Activated CD8-positive, alpha-beta T cell treated with anti-CD3 and anti-CD28 coated beads for 36 hours (primary cell): Measurements from ENCODE around the gene TMEM178B. TPM values are rescaled to one million over a fixed set of nuclear protein-coding genes. Genes with fewer than 3 reads are reported as not detected.
"Not testable (repeated sequence)": the region's sequence is repeated elsewhere in the genome, so short reads cannot be mapped to it uniquely, and the experiment has no call there.

Experiments
- ATAC-seq: fragments of 200-7000 bp; cut with Tn5 transposase; one replicate; pipeline ENCODE4 v1.10.0; 2021; ENCODE audit warnings: mild to moderate bottlenecking, moderate library complexity
- CTCF ChIA-PET: fragments of 350-600 bp; sonication (Branson Sonifier 250); formaldehyde crosslinking; loops from one replicate; lab custom pipeline; 2021; ENCODE audit warnings: antibody characterized with exemption; lab: Charles Lee
- POLR2A ChIA-PET: fragments of 350-600 bp; sonication (Branson Sonifier 250); formaldehyde crosslinking; loops from one replicate; lab custom pipeline; 2021; ENCODE audit warnings: antibody characterized with exemption; lab: Charles Lee
- DNase-seq: peaks from one replicate; pipeline ENCODE4 v3.0.0-alpha.2; 2020
- H3K27ac Mint-ChIP-seq: one replicate; pipeline ENCODE4 v1.8.0; 2021; ENCODE audit warnings: mild to moderate bottlenecking, mixed read lengths
- H3K27me3 Mint-ChIP-seq: one replicate; pipeline ENCODE4 v1.8.0; 2021; ENCODE audit warnings: mixed read lengths
- H3K36me3 Mint-ChIP-seq: one replicate; pipeline ENCODE4 v1.8.0; 2021; ENCODE audit warnings: low read depth, mixed read lengths
- H3K4me1 Mint-ChIP-seq: one replicate; pipeline ENCODE4 v1.8.0; 2021; ENCODE audit warnings: low read depth, mixed read lengths
- H3K4me3 Mint-ChIP-seq: one replicate; pipeline ENCODE4 v1.8.0; 2021; ENCODE audit warnings: mild to moderate bottlenecking, moderate library complexity, mixed read lengths
- H3K9me3 Mint-ChIP-seq: one replicate; pipeline ENCODE4 v1.8.0; 2021; ENCODE audit warnings: mixed read lengths
- intact Hi-C: fragments of 100-400 bp; cut with micrococcal nuclease; formaldehyde crosslinking; loops from one replicate; pipeline ENCODE4 v1.10.0; 2022
- total RNA-seq, 2 experiments: library from RNA; stranded (reverse); gene quantifications; one replicate each; pipeline ENCODE4 v1.2.3, GENCODE V29; 2021
- TF ChIP-seq, protein P1 (sequence below): fragments of 200-600 bp; IDR thresholded peaks from one replicate; pipeline ENCODE4 v1.8.0; 2022; ENCODE audit warnings: antibody characterized with exemption, mild to moderate bottlenecking

The TMEM178B gene
- total RNA-seq, 2 experiments from 2014 or later = 0.34 to 1.1 TPM

- no peaks in the 10 kb centered on the region for H3K9me3 Mint-ChIP-seq
- no peak for ATAC-seq
- no peaks in the 10 kb centered on the region for H3K4me1 Mint-ChIP-seq
- TF ChIP-seq, protein P1, sequence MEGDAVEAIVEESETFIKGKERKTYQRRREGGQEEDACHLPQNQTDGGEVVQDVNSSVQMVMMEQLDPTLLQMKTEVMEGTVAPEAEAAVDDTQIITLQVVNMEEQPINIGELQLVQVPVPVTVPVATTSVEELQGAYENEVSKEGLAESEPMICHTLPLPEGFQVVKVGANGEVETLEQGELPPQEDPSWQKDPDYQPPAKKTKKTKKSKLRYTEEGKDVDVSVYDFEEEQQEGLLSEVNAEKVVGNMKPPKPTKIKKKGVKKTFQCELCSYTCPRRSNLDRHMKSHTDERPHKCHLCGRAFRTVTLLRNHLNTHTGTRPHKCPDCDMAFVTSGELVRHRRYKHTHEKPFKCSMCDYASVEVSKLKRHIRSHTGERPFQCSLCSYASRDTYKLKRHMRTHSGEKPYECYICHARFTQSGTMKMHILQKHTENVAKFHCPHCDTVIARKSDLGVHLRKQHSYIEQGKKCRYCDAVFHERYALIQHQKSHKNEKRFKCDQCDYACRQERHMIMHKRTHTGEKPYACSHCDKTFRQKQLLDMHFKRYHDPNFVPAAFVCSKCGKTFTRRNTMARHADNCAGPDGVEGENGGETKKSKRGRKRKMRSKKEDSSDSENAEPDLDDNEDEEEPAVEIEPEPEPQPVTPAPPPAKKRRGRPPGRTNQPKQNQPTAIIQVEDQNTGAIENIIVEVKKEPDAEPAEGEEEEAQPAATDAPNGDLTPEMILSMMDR = no peak
- DNase-seq = no peak
- ChIA-PET POLR2A (no interaction called here), CTCF (no interaction called here)
- no peak overlapping the region for H3K4me3 Mint-ChIP-seq
- no peaks in the 10 kb centered on the region for H3K36me3 Mint-ChIP-seq
- H3K27me3 Mint-ChIP-seq = peaks cover 6% of the 10 kb centered on the region
- intact Hi-C loops = no loop called here
- H3K27ac Mint-ChIP-seq = no peak overlapping the region
These were observed 116.6 kb downstream of the TMEM178B start for GRCh38 chr7:141190495-141190894.

- Mint-ChIP-seq H3K4me1 (no peaks in the 10 kb centered on the region), H3K36me3 (no peaks in the 10 kb centered on the region), H3K4me3 (no peak overlapping the region), H3K27me3 (peaks cover 6% of the 10 kb centered on the region), H3K27ac (no peak overlapping the region), H3K9me3 (no peaks in the 10 kb centered on the region)
- ATAC-seq (no peak), DNase-seq (no peak)
- TF ChIP-seq, protein P1 = no peak
- intact Hi-C loops = no loop called here
- ChIA-PET POLR2A (no interaction called here), CTCF (no interaction called here)
These were observed 117.4 kb downstream of the TMEM178B start for GRCh38 chr7:141191277-141191676.

DNA sequence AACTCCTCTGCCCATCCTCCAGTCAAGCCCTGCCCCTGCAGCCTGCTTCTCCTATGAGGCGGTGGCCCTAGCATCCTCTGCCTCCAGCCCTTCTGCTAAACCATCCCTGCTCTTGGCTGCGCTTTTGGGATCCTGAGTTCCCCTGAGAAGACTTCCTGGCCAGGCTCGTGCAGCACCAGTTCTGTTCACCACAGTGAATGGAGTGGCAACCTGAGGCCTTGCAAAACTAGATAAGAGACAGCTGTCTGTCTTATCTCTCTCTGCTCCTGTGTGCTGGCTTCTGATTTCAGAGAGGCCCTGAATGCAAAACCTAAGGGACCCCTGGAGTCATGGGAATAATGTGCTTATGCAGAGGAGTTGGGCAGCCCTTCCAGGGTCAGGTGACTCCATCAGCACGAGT is 119.2 kb downstream of the TMEM178B start:
- intact Hi-C loops = no loop called here
- Mint-ChIP-seq H3K9me3 (no peaks in the 10 kb centered on the region), H3K36me3 (no peaks in the 10 kb centered on the region), H3K4me1 (no peaks in the 10 kb centered on the region), H3K4me3 (no peak overlapping the region), H3K27me3 (peaks cover 6% of the 10 kb centered on the region), H3K27ac (no peak overlapping the region)
- DNase-seq (no peak), ATAC-seq (no peak)
- TF ChIP-seq, protein P1 = no peak
- POLR2A ChIA-PET = interaction anchor here (1.0 kb wide), 1 partner anchor 10 kb away, joined by 3 read pairs; no protein-coding TSS in a partner anchor
- CTCF ChIA-PET = no interaction called here

DNA sequence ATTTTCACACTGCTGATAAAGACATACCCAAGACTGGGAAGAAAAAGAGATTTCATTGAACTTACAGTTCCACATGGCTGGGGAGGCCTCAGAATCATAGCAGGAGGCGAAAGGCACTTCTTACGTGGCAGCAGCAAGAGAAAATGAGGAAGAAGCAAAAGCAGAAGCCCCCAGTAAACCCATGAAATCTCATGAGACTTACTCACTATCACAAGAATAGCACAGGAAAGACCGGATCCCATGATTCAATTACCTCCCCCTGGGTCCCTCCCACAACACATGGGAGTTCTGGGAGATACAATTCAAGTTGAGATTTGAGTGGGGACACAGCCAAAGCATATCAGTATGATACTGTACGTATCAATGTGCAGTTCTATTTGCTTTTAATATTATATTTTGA is 121.9 kb downstream of the TMEM178B start:
- H3K36me3 Mint-ChIP-seq, H3K27me3 Mint-ChIP-seq, intact Hi-C loops, ATAC-seq, H3K27ac Mint-ChIP-seq, DNase-seq, H3K9me3 Mint-ChIP-seq, CTCF ChIA-PET, POLR2A ChIA-PET, H3K4me1 Mint-ChIP-seq, H3K4me3 Mint-ChIP-seq: not testable (repeated sequence)

DNA sequence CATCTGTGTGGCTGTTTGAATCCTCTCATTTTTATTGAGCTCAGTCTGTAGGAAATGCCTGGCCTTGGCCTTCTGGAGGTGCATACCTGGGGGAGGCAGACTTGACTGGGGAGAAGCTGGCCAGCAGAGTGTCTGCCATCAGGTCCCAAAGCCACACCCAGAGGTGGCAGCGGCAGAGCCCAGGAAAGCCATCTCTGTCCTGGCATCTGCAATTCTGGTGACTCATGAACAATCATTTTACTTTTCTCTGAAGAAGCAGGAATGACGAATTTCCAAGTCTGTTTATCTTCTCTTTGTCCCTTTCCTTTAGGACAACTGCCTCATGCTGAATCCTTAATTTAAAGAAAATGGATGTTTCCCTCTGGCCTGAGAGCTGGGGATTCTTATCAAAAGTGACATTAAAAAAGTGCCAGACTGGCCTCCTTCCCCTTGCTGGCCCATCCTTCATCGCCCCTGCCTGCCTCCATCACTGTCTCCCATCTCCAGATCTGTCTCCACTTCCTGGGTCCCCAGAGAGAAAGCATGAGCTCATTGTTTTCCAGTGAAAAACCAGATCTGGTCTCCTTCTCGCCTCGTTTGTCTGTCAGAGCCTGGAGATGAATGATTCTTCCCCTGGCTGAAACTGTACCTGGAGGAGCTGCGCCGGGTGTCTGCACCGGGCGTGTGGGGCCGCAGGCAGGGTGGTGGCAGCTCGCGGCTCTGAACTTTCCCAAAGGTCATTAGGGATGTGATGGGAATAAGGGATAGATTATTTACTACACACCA is 124.5 kb downstream of the TMEM178B start:
- Mint-ChIP-seq H3K27me3 (peaks cover 8% of the 10 kb centered on the region), H3K36me3 (no peaks in the 10 kb centered on the region), H3K9me3 (no peaks in the 10 kb centered on the region), H3K4me1 (no peaks in the 10 kb centered on the region), H3K4me3 (no peak overlapping the region), H3K27ac (no peak overlapping the region)
- TF ChIP-seq, protein P1 = no peak
- DNase-seq (no peak), ATAC-seq (no peak)
- POLR2A ChIA-PET = no interaction called here
- CTCF ChIA-PET = no interaction called here
- intact Hi-C loops = no loop called here
